C4-2B (cell line): ENCODE measurements around the gene CROCC.

Source experiments
- H3K27ac ChIP-seq: fragments of 450-650 bp; 2 replicates; pipeline ENCODE4 v1.5.1; 2017
- CTCF ChIP-seq: fragments of 450-650 bp; conservative IDR thresholded peaks from 2 replicates; pipeline ENCODE4 v1.5.1; 2017; ENCODE audit warnings: mild to moderate bottlenecking
- ZFX ChIP-seq: fragments of 450-650 bp; IDR thresholded peaks from 2 replicates; pipeline ENCODE4 v1.6.1; 2017

Gene CROCC

GRCh38 chr1:17011439-17012307, 89.9 kb downstream of the CROCC start, which contains the start of gene ATP13A2:
Gene ATP13A2, minus strand, starts transcription at chr1:17011928. Its CDS starts 190 bp downstream, at chr1:17011738.
- peak within 1 kb of the TSS; percentile 67 for H3K27ac ChIP-seq
- no peak for TF ChIP-seq CTCF
- peak; percentile 75 for TF ChIP-seq ZFX

GRCh38 chr1:17012775-17013490, 91.2 kb downstream of the CROCC start:
- no peak overlapping the region for H3K27ac ChIP-seq
- TF ChIP-seq ZFX (no peak), CTCF (no peak)

- no peak for TF ChIP-seq CTCF
- TF ChIP-seq ZFX: no peak
- H3K27ac ChIP-seq: no peak overlapping the region
Measured at GRCh38 chr1:17013491-17014320, 92.0 kb downstream of the CROCC start.

GRCh38 chr1:17014671-17015567, 93.2 kb downstream of the CROCC start:
- H3K27ac ChIP-seq: no peak overlapping the region
- no peak for TF ChIP-seq CTCF
- no peak for TF ChIP-seq ZFX

GRCh38 chr1:17016317-17016661, 94.6 kb downstream of the CROCC start:
- TF ChIP-seq ZFX (no peak), CTCF (no peak)
- H3K27ac ChIP-seq: no peak overlapping the region

GRCh38 chr1:17017435-17017834, 95.7 kb downstream of the CROCC start:
- no peak overlapping the region for H3K27ac ChIP-seq
- TF ChIP-seq ZFX (no peak), CTCF (no peak)
